Caco-2 (cell line): Measurements from ENCODE around the gene CD2AP. TPM values are rescaled to one million over a fixed set of nuclear protein-coding genes. Genes with fewer than 3 reads are reported as not detected.

Source experiments
- BruUV-seq: library from RNA; stranded (reverse); fragments of 400-500 nt; replicated peaks from 2 replicates; lab custom pipeline; 2021; lab: Mats Ljungman, UMichigan
- CTCF ChIA-PET: fragments of 300-600 bp; sonication (Branson Sonifier 250); formaldehyde crosslinking; loops from one replicate; lab custom pipeline; 2022; ENCODE audit warnings: antibody characterized with exemption; lab: Charles Lee
- POLR2A ChIA-PET: fragments of 300-600 bp; sonication (Branson Sonifier 250); formaldehyde crosslinking; loops from one replicate; lab custom pipeline; 2022; ENCODE audit warnings: antibody characterized with exemption; lab: Charles Lee
- DNase-seq, 2 experiments: peaks; one replicate each; pipeline versions ENCODE4 v3.0.0 to v3.0.0-alpha.2; 2020 to 2022
- H3K27me3 ChIP-seq: replicated peaks from 2 replicates; pipeline ENCODE4 v1.6.0; 2011; ENCODE audit warnings: low read length; ENCODE audit not compliant: control insufficient read depth, insufficient read depth
- H3K36me3 ChIP-seq: 2 replicates; pipeline ENCODE4 v1.5.1; 2011; ENCODE audit warnings: low read length; ENCODE audit not compliant: control insufficient read depth, insufficient read depth
- H3K4me1 ChIP-seq: fragments of 250-450 bp; sonication (Bioruptor Pico); 2 replicates; pipeline ENCODE4 v1.5.1; 2020; ENCODE audit warnings: mild to moderate bottlenecking
- H3K4me3 ChIP-seq: 2 replicates; pipeline ENCODE4 v1.5.1; 2011; ENCODE audit warnings: low read depth, mild to moderate bottlenecking, control low read depth, low read length
- H3K9me3 ChIP-seq: fragments of 250-450 bp; sonication (Bioruptor Pico); 2 replicates; pipeline ENCODE4 v1.5.1; 2020; ENCODE audit warnings: mild to moderate bottlenecking, moderate library complexity
- H3K27ac Mint-ChIP-seq: one replicate; pipeline ENCODE4 v1.8.0; 2022; ENCODE audit warnings: mixed read lengths; ENCODE audit not compliant: unreplicated experiment
- H3K27me3 Mint-ChIP-seq: one replicate; pipeline ENCODE4 v1.8.0; 2022; ENCODE audit warnings: mixed read lengths; ENCODE audit not compliant: insufficient read depth, unreplicated experiment
- H3K36me3 Mint-ChIP-seq: one replicate; pipeline ENCODE4 v1.8.0; 2022; ENCODE audit warnings: mild to moderate bottlenecking, mixed read lengths; ENCODE audit not compliant: insufficient read depth, unreplicated experiment
- H3K4me1 Mint-ChIP-seq: one replicate; pipeline ENCODE4 v1.8.0; 2022; ENCODE audit warnings: low read depth, mixed read lengths; ENCODE audit not compliant: unreplicated experiment
- H3K4me3 Mint-ChIP-seq: one replicate; pipeline ENCODE4 v1.8.0; 2022; ENCODE audit warnings: mild to moderate bottlenecking, moderate library complexity, mixed read lengths; ENCODE audit not compliant: unreplicated experiment
- H3K9me3 Mint-ChIP-seq: one replicate; pipeline ENCODE4 v1.8.0; 2022; ENCODE audit warnings: mixed read lengths; ENCODE audit not compliant: unreplicated experiment
- CTCF ChIP-seq, 2 experiments: fragments of 200-600 bp in 1 of 2; IDR thresholded peaks; 1 replicate in 1 of 2; 2 replicates in 1 of 2; pipeline versions ENCODE4 v1.5.1 to v1.8.0; 2011 to 2022; ENCODE audit warnings: antibody characterized with exemption in 1 of 2, control low read depth in 1 of 2, inconsistent platforms in 1 of 2, low read depth in 1 of 2, low read length in 1 of 2, mild to moderate bottlenecking in 1 of 2, moderate library complexity in 1 of 2; ENCODE audit not compliant: insufficient read depth in 1 of 2, severe bottlenecking in 1 of 2, unreplicated experiment in 1 of 2
- intact Hi-C: fragments of 100-400 bp; cut with micrococcal nuclease; formaldehyde crosslinking; loops from one replicate; pipeline ENCODE4 v1.10.0; 2022; ENCODE audit not compliant: unreplicated experiment
- total RNA-seq: library from RNA; stranded (reverse); gene quantifications from 2 replicates; pipeline ENCODE4 v1.2.3, GENCODE V29; 2022

CD2AP gene
- total RNA-seq, 1 experiment from 2014 or later = 65.3 TPM

GRCh38 chr6:47593979-47594378, 116.4 kb downstream of the CD2AP start:
- CTCF ChIA-PET = no interaction called here
- peaks cover 22% of the 10 kb centered on the region for H3K4me1 Mint-ChIP-seq
- H3K27ac Mint-ChIP-seq = no peak overlapping the region
- peaks cover 3% of the 10 kb centered on the region for H3K36me3 ChIP-seq
- peaks cover 23% of the 10 kb centered on the region; the same call in 1 of the 2 replicates for H3K4me1 ChIP-seq
- H3K27me3 Mint-ChIP-seq = no peaks in the 10 kb centered on the region
- no TSS peak for BruUV-seq
- no peaks in the 10 kb centered on the region for H3K9me3 ChIP-seq
- no peak for DNase-seq
- no peaks in the 10 kb centered on the region for H3K27me3 ChIP-seq
- POLR2A ChIA-PET = no interaction called here
- intact Hi-C loops = no loop called here
- H3K4me3 ChIP-seq = no peak overlapping the region
- TF ChIP-seq CTCF (IDR thresholded peaks at IDR 0.05; ENCODE audit: insufficient read depth in 1 of 2, low read depth in 1 of 2, low read length in 1 of 2, severe bottlenecking in 1 of 2, unreplicated experiment in 1 of 2) = no peak
- H3K9me3 Mint-ChIP-seq = no peaks in the 10 kb centered on the region
- no peak overlapping the region for H3K4me3 Mint-ChIP-seq
- H3K36me3 Mint-ChIP-seq = peaks cover 64% of the 10 kb centered on the region

- H3K4me1 ChIP-seq = peaks cover 23% of the 10 kb centered on the region; the same call in 1 of the 2 replicates
- H3K9me3 Mint-ChIP-seq = no peaks in the 10 kb centered on the region
Observed at GRCh38 chr6:47595785-47596184, 118.2 kb downstream of the CD2AP start.

GRCh38 chr6:47598367-47598766, 120.8 kb downstream of the CD2AP start:
- Mint-ChIP-seq H3K27me3 (no peaks in the 10 kb centered on the region), H3K27ac (no peak overlapping the region), H3K36me3 (peaks cover 41% of the 10 kb centered on the region), H3K4me3 (no peak overlapping the region), H3K4me1 (peaks cover 22% of the 10 kb centered on the region), H3K9me3 (no peaks in the 10 kb centered on the region)
- Histone ChIP-seq H3K4me3 (no peak overlapping the region), H3K36me3 (peaks cover 3% of the 10 kb centered on the region), H3K9me3 (no peaks in the 10 kb centered on the region), H3K27me3 (no peaks in the 10 kb centered on the region), H3K4me1 (peaks cover 23% of the 10 kb centered on the region; the same call in 1 of the 2 replicates)
- no peak for DNase-seq
- intact Hi-C loops = loop anchor here (5.0 kb wide), 1 partner anchor 186 kb away; no protein-coding TSS in a partner anchor
- ChIA-PET CTCF (no interaction called here), POLR2A (no interaction called here)
- no peak for TF ChIP-seq CTCF (IDR thresholded peaks at IDR 0.05; ENCODE audit: insufficient read depth in 1 of 2, low read depth in 1 of 2, low read length in 1 of 2, severe bottlenecking in 1 of 2, unreplicated experiment in 1 of 2)
- BruUV-seq = no TSS peak

More at GRCh38 chr6:47595785-47596184, 118.2 kb downstream of the CD2AP start:
- Mint-ChIP-seq H3K4me1 (peaks cover 22% of the 10 kb centered on the region), H3K4me3 (no peak overlapping the region), H3K27ac (no peak overlapping the region), H3K36me3 (peaks cover 47% of the 10 kb centered on the region), H3K27me3 (no peaks in the 10 kb centered on the region)
- no peak for TF ChIP-seq CTCF (IDR thresholded peaks at IDR 0.05; ENCODE audit: insufficient read depth in 1 of 2, low read depth in 1 of 2, low read length in 1 of 2, severe bottlenecking in 1 of 2, unreplicated experiment in 1 of 2)
- H3K9me3 ChIP-seq = no peaks in the 10 kb centered on the region
- peaks cover 3% of the 10 kb centered on the region for H3K36me3 ChIP-seq
- CTCF ChIA-PET = no interaction called here
- POLR2A ChIA-PET = no interaction called here
- H3K4me3 ChIP-seq = no peak overlapping the region
- BruUV-seq = no TSS peak
- intact Hi-C loops = loop anchor here (5.0 kb wide), 1 partner anchor 183 kb away; no protein-coding TSS in a partner anchor
- peak in 1 of 2 experiments; percentile 39 for DNase-seq
- H3K27me3 ChIP-seq = no peaks in the 10 kb centered on the region
